ENCODE data around the gene HDLBP.

The HDLBP gene

DNA sequence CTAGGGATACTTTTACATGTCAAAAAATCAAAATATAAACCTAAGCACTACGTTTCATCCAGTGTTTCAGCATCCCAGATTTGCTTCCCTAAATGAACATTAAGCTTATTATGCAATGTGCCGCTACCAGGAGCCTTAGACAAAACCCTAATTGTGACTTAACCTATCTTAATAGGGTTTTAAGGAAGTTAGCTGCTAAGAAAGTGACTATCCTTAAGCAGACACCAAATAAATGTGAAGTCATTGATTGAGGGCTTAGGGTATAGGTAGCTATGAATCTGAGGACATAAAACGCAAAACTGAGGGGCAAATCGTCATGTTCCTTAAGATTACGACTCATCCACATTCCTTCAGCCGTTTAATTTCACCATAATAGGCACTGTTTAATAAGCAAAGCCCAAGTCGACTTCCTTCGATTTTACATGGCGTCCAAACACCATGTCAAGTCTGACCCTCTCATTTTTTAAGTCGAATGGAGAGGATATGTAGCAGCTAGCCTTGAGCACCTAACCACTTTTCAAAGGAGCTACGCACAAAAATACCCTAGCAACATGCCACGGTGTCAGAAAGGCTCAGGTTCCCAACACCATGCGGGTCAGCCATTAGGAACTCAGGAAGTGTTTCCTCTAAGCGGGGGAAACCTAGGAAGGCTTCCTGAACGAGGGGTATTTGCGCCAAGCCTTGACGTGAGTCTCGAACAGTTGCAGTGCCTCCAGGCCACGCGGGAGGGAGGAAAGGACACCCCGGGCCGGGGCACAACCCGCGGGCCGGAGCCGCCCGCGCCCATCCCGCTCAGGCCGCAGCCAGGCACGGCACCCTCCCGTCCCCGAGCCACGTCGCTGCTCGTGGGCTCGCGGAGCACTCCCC lies 1.0 kb downstream of the HDLBP start:
- TF ChIP-seq, protein P1, sequence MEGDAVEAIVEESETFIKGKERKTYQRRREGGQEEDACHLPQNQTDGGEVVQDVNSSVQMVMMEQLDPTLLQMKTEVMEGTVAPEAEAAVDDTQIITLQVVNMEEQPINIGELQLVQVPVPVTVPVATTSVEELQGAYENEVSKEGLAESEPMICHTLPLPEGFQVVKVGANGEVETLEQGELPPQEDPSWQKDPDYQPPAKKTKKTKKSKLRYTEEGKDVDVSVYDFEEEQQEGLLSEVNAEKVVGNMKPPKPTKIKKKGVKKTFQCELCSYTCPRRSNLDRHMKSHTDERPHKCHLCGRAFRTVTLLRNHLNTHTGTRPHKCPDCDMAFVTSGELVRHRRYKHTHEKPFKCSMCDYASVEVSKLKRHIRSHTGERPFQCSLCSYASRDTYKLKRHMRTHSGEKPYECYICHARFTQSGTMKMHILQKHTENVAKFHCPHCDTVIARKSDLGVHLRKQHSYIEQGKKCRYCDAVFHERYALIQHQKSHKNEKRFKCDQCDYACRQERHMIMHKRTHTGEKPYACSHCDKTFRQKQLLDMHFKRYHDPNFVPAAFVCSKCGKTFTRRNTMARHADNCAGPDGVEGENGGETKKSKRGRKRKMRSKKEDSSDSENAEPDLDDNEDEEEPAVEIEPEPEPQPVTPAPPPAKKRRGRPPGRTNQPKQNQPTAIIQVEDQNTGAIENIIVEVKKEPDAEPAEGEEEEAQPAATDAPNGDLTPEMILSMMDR (IDR thresholded peaks at IDR 0.05): no peak

GRCh38 chr2:241313543-241314095 lies 1.9 kb downstream of the HDLBP start:
- TF ChIP-seq, protein P1 (IDR thresholded peaks at IDR 0.05): no peak

GRCh38 chr2:241312082-241312481 lies 3.4 kb downstream of the HDLBP start:
- TF ChIP-seq, protein P1 (IDR thresholded peaks at IDR 0.05): no peak

DNA sequence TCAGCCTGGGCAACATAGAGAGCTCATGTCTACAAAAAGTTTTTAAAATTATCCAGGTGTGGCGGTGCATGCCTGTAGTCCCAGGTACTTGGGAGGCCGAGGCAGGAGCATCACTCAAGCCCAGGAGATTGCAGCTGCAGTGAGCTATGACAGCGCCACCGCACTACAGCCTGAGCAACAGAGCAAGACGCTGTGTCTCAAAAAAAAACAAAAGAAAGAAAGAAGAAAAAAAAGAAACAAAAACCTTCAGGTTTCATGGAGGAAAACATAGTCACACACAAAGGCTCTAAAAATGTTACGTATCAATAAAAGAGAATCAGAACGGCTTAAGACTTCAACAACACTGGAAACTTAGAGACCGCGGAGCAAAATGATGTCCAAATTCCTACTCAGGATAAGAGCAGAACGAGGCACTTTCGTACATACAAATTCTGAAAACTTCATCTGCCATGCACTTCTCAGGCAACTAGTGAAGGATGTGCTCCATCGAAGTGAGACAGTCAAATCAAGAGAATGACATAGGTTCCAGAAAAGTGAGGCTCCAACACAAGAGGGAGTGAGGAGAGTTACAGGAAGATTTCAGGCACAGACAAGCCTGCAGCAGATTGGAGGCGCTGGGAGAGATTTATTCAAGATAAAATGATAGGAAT lies 4.4 kb downstream of the HDLBP start:
- TF ChIP-seq, protein P1 (IDR thresholded peaks at IDR 0.05): no peak

GRCh38 chr2:241309684-241310117 lies 5.8 kb downstream of the HDLBP start:
- TF ChIP-seq, protein P1 (IDR thresholded peaks at IDR 0.05): no peak

DNA sequence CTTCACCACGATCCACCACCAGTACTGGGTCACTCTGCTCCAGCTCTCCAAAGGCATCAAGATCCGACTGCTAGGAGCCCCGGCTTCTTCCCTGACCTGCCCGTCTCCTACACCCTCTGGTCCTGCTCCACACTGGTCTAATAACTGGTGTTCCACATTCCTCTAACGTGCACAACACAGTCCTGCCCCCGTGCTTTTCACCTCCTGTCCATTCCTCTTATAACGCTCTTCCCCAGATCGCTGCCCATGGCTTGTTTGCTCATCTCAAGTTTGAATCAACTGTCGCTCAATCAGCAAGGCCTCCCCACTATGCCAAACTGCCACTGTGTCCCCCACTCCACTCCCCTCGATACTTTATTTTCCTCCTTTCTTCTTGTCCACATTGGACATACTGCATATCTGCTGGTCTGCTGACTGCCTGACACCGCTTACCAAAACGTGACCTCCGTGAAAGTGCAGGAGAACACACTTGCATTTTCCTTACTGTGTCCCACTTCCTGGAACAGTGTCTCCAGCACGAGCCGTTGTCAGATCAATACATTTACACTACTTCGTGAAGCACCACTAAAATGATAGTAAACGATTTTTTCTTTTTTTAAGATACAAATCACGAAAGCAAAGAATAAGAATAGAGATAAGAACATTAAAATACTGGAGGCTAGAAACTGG lies 6.5 kb downstream of the HDLBP start:
- TF ChIP-seq, protein P1 (IDR thresholded peaks at IDR 0.05): no peak

DNA sequence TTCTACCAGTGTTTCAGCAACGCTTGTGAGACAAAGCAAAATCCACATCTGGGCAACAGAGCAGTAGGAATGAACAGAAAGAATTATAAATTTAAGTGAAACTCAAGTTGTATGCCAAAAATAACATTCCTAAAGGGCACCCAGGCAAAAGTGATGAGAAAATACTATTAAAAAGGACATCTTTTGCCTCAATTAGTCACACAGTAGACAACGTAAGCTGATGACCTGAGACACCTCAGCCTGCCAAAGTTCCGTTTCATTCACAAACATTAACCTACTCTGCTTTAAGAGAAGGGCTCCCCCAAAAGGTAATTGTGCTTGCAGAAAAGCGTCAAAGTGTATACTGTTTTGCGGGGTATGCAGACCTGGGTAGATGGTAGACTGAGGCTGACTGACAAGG lies 7.2 kb downstream of the HDLBP start:
- TF ChIP-seq, protein P1 (IDR thresholded peaks at IDR 0.05): no peak

Data from LNCAP (cell line).